A549 (cell line): Measurements from ENCODE around the gene ARPP21.

ENCODE experiments used
- ESRRA ChIP-seq: fragments of 150-350 bp; IDR thresholded peaks from 2 replicates; pipeline ENCODE4 v1.6.1; 2014; ENCODE audit warnings: mild to moderate bottlenecking, low read length, borderline replicate concordance
- KDM1A ChIP-seq: fragments of 200-600 bp; sonication (generic); IDR thresholded peaks from 2 replicates; pipeline ENCODE4 v1.6.1; 2016; ENCODE audit warnings: low read depth, mild to moderate bottlenecking
- POLR2A ChIP-seq: IDR thresholded peaks from 2 replicates; pipeline ENCODE4 v1.6.1; 2012; ENCODE audit warnings: mild to moderate bottlenecking, low read length
- ZNF302 ChIP-seq: fragments of 250-450 bp; sonication (Bioruptor Pico); IDR thresholded peaks from 2 replicates; pipeline ENCODE4 v1.9.0; 2021; ENCODE audit warnings: inconsistent platforms, mild to moderate bottlenecking, moderate library complexity
- TF ChIP-seq, protein P1 (sequence below): fragments of >200 bp; sonication (Bioruptor Twin); formaldehyde crosslinking; IDR thresholded peaks from 3 replicates; pipeline ENCODE4 v1.5.1; 2016

DNA sequence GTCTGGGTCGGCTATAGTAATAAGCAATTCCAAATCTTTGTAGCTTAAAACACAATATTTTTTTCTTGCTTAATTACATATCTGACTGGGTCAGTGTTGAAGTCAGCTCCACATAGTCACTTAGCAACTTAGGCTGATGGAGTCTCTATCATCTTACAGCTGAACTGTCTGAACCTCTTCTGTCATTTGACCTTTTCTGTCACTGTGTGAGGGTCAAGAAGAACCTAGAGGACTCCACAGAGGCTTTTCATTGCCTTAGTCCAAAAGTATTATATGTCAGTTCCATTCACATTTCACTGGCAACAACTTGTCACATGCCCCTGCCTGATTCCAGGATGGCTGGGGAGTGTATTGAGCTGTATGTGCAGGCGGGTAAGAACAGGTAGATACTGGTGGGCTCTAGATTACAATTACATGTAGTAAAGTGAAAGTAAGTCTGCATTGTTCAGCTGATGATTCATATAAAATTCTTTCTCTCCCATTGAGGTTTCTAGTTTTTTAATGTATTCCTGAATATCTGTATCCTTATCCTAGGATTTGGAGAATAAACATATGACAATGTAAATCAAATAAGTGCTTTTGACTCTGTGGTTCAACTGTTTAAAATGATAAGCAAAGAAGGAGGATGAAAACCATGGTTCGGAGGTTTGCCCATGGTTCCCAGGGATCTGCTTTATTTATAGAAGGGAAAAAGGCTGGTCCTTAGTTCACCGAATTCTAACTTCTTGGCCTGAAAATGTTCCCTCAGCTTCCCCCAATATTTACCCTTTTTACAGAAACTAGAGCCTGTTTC lies 5.8 kb upstream of the ARPP21 start:
- no peak for TF ChIP-seq ESRRA
- no peak for TF ChIP-seq POLR2A
- TF ChIP-seq ZNF302: no peak
- TF ChIP-seq, protein P1, sequence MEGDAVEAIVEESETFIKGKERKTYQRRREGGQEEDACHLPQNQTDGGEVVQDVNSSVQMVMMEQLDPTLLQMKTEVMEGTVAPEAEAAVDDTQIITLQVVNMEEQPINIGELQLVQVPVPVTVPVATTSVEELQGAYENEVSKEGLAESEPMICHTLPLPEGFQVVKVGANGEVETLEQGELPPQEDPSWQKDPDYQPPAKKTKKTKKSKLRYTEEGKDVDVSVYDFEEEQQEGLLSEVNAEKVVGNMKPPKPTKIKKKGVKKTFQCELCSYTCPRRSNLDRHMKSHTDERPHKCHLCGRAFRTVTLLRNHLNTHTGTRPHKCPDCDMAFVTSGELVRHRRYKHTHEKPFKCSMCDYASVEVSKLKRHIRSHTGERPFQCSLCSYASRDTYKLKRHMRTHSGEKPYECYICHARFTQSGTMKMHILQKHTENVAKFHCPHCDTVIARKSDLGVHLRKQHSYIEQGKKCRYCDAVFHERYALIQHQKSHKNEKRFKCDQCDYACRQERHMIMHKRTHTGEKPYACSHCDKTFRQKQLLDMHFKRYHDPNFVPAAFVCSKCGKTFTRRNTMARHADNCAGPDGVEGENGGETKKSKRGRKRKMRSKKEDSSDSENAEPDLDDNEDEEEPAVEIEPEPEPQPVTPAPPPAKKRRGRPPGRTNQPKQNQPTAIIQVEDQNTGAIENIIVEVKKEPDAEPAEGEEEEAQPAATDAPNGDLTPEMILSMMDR: no peak
- no peak for TF ChIP-seq KDM1A
